ENCODE results near the gene CAAP1. TPM values are rescaled to one million over a fixed set of nuclear protein-coding genes. Genes with fewer than 3 reads are reported as not detected.

The CAAP1 gene, protein sequence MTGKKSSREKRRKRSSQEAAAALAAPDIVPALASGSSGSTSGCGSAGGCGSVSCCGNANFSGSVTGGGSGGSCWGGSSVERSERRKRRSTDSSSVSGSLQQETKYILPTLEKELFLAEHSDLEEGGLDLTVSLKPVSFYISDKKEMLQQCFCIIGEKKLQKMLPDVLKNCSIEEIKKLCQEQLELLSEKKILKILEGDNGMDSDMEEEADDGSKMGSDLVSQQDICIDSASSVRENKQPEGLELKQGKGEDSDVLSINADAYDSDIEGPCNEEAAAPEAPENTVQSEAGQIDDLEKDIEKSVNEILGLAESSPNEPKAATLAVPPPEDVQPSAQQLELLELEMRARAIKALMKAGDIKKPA
- total RNA-seq (10 to 100 TPM in 1 of 9 donors, 1 to 10 TPM in 8; 4.8 to 10.8 (median 7.6) TPM), polyA plus RNA-seq (1 to 10 TPM; 5.5 to 6.8 TPM)
- long read RNA-seq, donor 1, partial matches to known transcripts = 1 of 11 reads
- long read RNA-seq, donor 1, other reads (novel, unspliced or antisense) = 5 of 11 reads
- long read RNA-seq, donor 2, transcript CAAP1-201 (6 exons, 2,791 nt) = major isoform, 8 of 21 reads
- long read RNA-seq, donor 2, partial matches to known transcripts = 5 of 21 reads
- long read RNA-seq, donor 2, other reads (novel, unspliced or antisense) = 6 of 21 reads
- long read RNA-seq, donor 3, transcript CAAP1-201 (6 exons, 2,791 nt) = major isoform, 6 of 9 reads
- long read RNA-seq, donor 3, partial matches to known transcripts = 0 of 9 reads
- long read RNA-seq, donor 3, other reads (novel, unspliced or antisense) = 2 of 9 reads

DNA sequence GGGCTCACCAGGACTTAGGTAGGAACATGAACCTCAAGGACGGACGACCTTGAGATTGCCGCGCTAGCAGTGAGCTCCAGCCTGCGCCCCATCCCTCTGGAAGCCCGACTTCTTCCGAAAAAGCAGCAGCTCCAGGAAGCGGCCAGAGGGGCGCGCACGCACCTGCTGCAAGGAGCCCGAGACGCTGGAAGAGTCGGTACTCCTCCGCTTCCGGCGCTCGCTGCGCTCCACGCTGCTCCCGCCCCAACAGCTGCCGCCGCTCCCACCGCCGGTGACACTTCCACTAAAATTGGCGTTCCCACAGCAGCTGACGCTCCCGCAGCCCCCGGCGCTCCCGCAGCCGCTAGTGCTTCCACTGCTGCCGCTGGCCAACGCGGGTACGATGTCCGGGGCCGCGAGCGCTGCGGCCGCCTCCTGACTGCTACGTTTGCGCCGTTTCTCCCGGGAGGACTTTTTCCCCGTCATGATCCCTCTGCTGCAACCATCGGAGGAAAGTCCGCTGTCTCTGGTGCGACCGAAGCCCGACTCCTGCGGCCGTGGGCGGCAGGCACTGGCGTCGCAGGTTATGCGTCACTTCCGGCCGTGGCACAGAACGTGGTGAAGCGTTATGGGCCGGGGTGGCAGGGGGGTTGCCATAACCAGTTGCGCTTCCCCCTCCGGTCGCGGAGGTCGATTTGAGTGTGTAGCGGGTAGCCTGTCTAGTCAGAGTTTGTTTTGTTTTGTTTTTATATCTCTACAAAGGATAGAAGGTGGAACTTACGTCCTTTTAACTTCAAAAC is at the start of gene CAAP1:
Gene CAAP1 (minus strand): TSS at position 552 of the 779 bp plus-strand sequence. CDS start 87 bp downstream, at position 465.
- peak; percentile 94 to 97 (median 96) for DNase-seq
- Histone ChIP-seq H3K4me3 (peak within 1 kb of the TSS; percentile 74 to 97 (median 88)), H3K9me3 (peaks cover 0 to 15% (median 0%) of the 10 kb centered on the region in 12 donors), H3K4me1 (peaks cover 0 to 33% (median 15%) of the 10 kb centered on the region in 12 donors), H3K27me3 (no peaks in the 10 kb centered on the region), H3K36me3 (no peaks in the 10 kb centered on the region), H3K27ac (peak within 1 kb of the TSS; percentile 80 to 99 (median 94))
- peak; percentile 97 to 99 (median 99) for ATAC-seq
- TF ChIP-seq, protein P1, sequence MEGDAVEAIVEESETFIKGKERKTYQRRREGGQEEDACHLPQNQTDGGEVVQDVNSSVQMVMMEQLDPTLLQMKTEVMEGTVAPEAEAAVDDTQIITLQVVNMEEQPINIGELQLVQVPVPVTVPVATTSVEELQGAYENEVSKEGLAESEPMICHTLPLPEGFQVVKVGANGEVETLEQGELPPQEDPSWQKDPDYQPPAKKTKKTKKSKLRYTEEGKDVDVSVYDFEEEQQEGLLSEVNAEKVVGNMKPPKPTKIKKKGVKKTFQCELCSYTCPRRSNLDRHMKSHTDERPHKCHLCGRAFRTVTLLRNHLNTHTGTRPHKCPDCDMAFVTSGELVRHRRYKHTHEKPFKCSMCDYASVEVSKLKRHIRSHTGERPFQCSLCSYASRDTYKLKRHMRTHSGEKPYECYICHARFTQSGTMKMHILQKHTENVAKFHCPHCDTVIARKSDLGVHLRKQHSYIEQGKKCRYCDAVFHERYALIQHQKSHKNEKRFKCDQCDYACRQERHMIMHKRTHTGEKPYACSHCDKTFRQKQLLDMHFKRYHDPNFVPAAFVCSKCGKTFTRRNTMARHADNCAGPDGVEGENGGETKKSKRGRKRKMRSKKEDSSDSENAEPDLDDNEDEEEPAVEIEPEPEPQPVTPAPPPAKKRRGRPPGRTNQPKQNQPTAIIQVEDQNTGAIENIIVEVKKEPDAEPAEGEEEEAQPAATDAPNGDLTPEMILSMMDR (IDR thresholded peaks at IDR 0.05) = peak in 8 of 12 donors; percentile 26 to 63 (median 36)
- peak in 1 of 2 donors; percentile 69 for TF ChIP-seq POLR2A (IDR thresholded peaks at IDR 0.05)
- WGBS, 4 donors = 0% methylated on average over 52 to 70 of the region's 70 CpGs
- intact Hi-C loops (cut with DNase I) = loop anchor here (1.0 to 5.0 kb wide), 6 partner anchors 54 to 85 kb away; partner anchors contain the start of genes PLAA (in 9 of the 10) and IFT74 (in 2 of the 10)

DNA sequence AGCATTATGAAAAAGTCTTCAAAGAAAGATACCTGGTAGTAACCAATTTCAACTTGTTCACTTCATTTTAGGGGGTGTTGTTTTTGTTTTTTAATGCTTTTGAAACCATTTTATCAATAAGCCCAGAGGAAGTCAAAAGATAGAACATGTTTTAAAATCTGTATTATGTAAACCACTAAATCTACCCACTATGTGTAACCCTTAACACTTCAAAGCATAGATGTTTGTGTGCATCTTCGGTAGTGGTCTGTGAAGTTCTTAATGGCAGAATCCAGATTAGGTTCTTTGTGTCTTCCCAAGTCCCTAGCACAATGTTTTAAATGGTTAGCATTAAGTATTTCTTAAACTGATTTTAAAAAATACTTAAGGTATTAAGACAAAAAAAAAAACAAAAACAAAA is 48.2 kb upstream of the CAAP1 start:
- 91 to 100% (median 96%) methylated on average over 1 of the region's 1 CpG for WGBS, 4 donors
- Histone ChIP-seq H3K4me3 (no peak overlapping the region), H3K27me3 (no peaks in the 10 kb centered on the region), H3K4me1 (peaks cover 2 to 51% (median 24%) of the 10 kb centered on the region in 12 donors), H3K27ac (no peak overlapping the region), H3K36me3 (no peaks in the 10 kb centered on the region), H3K9me3 (peaks cover 0 to 20% (median 10%) of the 10 kb centered on the region in 12 donors)
- DNase-seq (no peak), ATAC-seq (no peak)
- TF ChIP-seq, protein P1 (IDR thresholded peaks at IDR 0.05) = no peak
- no peak for TF ChIP-seq POLR2A (IDR thresholded peaks at IDR 0.05)
- intact Hi-C loops (cut with DNase I) = no loop called here

DNA sequence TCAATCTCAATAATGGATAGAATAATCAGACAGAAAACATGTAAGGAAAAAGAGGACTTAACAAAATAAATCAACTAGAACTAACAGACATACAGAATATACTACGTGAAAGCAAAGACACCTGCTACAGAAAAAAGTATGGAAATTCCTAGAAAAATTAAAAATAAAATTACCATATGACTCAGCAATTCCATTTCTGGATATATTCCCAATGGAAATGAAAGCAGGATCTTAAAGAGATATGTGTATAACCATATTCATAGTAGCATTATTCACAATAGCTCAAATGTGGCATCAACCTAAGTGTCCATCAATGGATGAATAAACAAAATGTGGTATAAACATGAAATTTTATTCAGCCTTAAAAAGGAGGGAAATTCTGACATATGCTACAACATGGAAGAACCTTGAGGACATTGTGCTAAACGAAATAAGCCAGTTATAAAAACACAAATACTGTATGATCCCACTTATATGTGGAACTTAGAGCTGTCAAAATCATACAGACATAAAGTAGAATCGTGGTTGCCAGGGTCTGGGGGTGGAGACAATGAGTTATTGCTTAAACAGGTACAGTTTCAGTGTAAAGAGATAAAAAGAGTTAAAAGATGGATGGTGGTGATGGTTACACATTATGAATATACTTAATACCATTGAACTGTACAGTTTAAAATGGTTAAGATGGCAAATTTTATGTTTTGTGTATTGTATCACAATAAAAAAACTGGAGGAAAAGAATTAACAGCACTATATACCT is 47.5 kb upstream of the CAAP1 start:
- intact Hi-C loops (cut with DNase I) = no loop called here
- no peaks in the 10 kb centered on the region for H3K36me3 ChIP-seq

More for the DNA sequence above, 47.5 kb upstream of the CAAP1 start:
- WGBS, 4 donors = 79 to 86% (median 84%) methylated on average over 3 of the region's 3 CpGs
- TF ChIP-seq POLR2A (IDR thresholded peaks at IDR 0.05) = no peak
- TF ChIP-seq, protein P1 (IDR thresholded peaks at IDR 0.05) = no peak
- no peak overlapping the region for H3K4me3 ChIP-seq
- H3K9me3 ChIP-seq = peaks cover 0 to 20% (median 10%) of the 10 kb centered on the region in 12 donors
- DNase-seq (no peak), ATAC-seq (no peak)
- no peak overlapping the region for H3K27ac ChIP-seq
- peaks cover 0 to 44% (median 18%) of the 10 kb centered on the region in 12 donors for H3K4me1 ChIP-seq
- no peaks in the 10 kb centered on the region for H3K27me3 ChIP-seq

All from heart left ventricle (tissue), 16 donors.